Measurements from ENCODE around the gene ENTHD1.
A peak's percentile ranks its signal among the peaks of the same experiment; 100 is the strongest.

ENTHD1 gene

DNA sequence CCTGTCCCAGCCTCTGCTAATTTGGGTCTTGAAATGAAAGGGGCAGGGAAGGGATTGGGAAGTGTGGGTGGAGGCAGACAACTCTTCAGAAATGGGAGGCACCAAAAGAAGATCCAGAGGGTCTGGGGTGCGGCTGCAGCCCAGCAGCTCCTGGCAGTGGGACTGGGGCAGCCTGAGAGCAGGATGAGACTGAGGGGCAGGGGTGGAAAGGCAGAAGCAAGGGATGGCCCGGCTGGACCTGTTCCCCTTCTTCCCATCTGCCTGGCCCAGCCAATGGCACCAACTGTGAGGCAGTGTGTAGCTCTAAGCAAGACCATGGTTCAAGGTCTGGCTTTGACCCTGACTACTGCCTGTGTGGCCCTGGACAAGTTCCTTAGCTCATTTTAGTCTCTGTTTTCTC, 160.4 kb downstream of the ENTHD1 start:
- H3K36me3 ChIP-seq: no peaks in the 10 kb centered on the region
- no peak overlapping the region for H3K4me3 ChIP-seq (ENCODE audit: low read depth, low read length)
- no peak for DNase-seq
- no peaks in the 10 kb centered on the region for H3K9me3 ChIP-seq
- TF ChIP-seq, protein P1, sequence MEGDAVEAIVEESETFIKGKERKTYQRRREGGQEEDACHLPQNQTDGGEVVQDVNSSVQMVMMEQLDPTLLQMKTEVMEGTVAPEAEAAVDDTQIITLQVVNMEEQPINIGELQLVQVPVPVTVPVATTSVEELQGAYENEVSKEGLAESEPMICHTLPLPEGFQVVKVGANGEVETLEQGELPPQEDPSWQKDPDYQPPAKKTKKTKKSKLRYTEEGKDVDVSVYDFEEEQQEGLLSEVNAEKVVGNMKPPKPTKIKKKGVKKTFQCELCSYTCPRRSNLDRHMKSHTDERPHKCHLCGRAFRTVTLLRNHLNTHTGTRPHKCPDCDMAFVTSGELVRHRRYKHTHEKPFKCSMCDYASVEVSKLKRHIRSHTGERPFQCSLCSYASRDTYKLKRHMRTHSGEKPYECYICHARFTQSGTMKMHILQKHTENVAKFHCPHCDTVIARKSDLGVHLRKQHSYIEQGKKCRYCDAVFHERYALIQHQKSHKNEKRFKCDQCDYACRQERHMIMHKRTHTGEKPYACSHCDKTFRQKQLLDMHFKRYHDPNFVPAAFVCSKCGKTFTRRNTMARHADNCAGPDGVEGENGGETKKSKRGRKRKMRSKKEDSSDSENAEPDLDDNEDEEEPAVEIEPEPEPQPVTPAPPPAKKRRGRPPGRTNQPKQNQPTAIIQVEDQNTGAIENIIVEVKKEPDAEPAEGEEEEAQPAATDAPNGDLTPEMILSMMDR (IDR thresholded peaks at IDR 0.05; ENCODE audit: low read depth, low read length): no peak
- no peaks in the 10 kb centered on the region for H3K4me1 ChIP-seq
- peaks cover 9% of the 10 kb centered on the region for H3K27me3 ChIP-seq

DNA sequence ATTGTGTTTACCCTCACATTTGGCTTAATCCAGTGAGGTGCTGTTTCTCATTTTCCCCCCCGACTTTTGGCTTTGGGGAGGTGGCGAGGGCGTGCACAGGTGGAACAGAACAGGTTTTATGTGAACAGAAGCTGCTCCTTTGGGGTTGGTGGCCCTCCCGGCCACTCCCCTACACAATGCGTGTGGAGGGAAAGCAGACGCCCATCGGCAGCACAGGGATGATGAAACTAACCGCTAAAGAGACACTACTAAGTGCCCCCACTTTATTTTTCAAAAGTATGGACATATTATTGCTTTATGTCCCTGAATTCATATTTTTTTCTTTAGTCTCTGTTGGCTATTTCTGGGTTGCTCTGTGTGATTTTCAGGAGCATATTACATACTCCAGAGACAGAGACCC, 160.9 kb downstream of the ENTHD1 start:
- H3K9me3 ChIP-seq: no peaks in the 10 kb centered on the region
- H3K4me1 ChIP-seq: no peaks in the 10 kb centered on the region
- H3K4me3 ChIP-seq (ENCODE audit: low read depth, low read length): peak overlapping the region; percentile 8
- no peak for DNase-seq
- H3K27me3 ChIP-seq: peaks cover 3% of the 10 kb centered on the region
- TF ChIP-seq, protein P1 (IDR thresholded peaks at IDR 0.05; ENCODE audit: low read depth, low read length): no peak
- H3K36me3 ChIP-seq: no peaks in the 10 kb centered on the region

DNA sequence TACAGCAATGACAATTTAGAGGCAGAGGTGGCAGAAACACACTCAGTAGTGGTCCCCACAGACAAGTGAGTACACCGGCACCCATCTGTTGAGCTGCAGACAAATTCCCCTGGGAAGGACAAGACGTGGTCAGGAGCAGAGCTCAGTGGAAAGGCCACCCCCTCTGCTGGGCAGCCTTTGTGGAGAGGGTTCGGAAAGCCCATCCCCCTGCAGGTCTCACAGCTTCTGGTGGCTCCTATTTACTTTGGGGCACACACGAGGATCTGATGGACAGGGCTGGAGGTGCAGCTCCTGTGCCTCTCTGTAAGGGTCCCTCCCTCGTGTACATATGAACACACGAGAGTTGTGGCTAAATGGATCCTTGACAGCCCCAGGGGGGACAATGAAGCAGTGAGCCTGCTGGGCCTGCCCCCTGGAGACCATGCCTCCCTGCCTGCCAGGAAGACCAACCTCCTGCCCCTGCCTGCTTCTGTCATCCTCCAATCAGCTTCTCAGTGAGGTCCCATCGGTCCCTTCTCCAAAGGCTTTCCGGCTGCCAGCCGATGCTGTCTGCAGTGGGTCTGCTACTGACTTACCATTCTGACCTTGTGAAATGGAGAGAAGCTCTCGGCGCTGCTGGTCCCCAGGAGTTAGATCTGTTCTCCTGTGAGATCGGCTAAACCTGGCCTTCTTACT, 161.5 kb downstream of the ENTHD1 start:
- H3K9me3 ChIP-seq: no peaks in the 10 kb centered on the region
- no peaks in the 10 kb centered on the region for H3K36me3 ChIP-seq
- peak; percentile 58 for DNase-seq
- peaks cover 3% of the 10 kb centered on the region for H3K27me3 ChIP-seq
- no peaks in the 10 kb centered on the region for H3K4me1 ChIP-seq
- TF ChIP-seq, protein P1 (IDR thresholded peaks at IDR 0.05; ENCODE audit: low read depth, low read length): no peak
- peak overlapping the region; percentile 8 for H3K4me3 ChIP-seq (ENCODE audit: low read depth, low read length)

DNA sequence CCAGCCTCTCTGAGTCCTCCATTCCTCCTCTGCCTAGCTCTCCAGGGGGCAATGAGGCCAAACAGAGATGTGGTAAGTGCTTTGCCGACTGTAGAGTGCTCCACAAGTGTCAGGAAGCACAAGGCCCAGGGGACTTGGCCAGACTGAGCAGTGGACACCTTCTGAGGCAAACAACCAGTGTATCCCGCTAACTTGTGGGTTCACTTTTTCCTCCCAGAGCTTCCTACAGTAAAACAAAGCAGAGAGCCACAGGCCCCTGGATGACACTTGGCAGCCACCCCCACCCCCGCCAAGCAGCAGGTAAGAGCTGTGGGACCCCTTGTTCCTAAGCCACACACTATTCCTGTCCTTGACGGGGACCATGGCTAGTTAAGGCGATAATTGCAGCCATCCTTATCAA, 162.1 kb downstream of the ENTHD1 start:
- Histone ChIP-seq H3K27me3 (peaks cover 3% of the 10 kb centered on the region), H3K9me3 (no peaks in the 10 kb centered on the region), H3K36me3 (no peaks in the 10 kb centered on the region), H3K4me1 (no peaks in the 10 kb centered on the region), H3K4me3 (ENCODE audit: low read depth, low read length) (no peak overlapping the region)
- TF ChIP-seq, protein P1 (IDR thresholded peaks at IDR 0.05; ENCODE audit: low read depth, low read length): no peak
- DNase-seq: no peak

DNA sequence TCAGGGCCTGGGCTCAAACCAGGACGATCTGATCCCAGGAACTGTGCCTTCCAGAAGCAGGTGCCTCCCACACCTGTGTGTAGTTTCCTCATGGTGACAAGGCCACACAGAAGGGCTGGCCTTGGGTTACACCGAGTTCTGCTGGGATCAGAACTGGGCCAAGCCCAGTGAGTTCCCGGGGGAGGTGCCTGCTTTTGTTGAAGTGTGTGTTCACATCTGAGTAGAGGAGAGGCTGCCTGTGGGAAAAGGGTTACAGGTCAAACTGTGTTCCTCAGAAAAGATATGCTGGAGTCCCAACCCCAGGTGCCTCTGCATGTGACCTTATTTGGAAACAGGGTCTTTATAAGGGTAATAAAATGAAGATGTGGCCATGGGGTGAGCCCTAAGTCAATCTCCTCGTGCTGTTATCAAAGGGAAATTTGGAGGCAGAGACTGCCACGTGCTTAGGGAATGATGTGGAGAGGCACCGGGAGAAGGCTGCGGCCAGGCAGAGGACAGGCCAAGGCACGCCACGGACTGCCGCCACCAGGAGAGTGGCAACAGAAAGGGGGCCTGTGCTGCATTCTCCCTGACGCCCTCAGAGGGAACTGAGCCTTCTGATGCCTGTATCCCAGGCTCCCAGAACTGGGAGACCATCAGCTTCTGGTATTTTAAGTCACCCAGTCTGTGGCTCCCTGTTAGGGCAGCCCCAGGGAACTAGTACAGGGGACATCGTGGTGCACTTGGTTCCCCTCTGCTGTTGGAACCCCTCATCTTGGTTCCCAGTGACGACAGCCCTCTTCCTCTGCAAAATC, 164.2 kb downstream of the ENTHD1 start:
- H3K36me3 ChIP-seq: no peaks in the 10 kb centered on the region
- H3K4me3 ChIP-seq (ENCODE audit: low read depth, low read length): no peak overlapping the region
- H3K9me3 ChIP-seq: no peaks in the 10 kb centered on the region
- no peaks in the 10 kb centered on the region for H3K4me1 ChIP-seq
- no peaks in the 10 kb centered on the region for H3K27me3 ChIP-seq
- TF ChIP-seq, protein P1 (IDR thresholded peaks at IDR 0.05; ENCODE audit: low read depth, low read length): no peak
- no peak for DNase-seq

Data from BE2C (cell line).